ENCODE results near the gene DSG1.

GRCh38 chr18:31268985-31269406 lies 49.0 kb upstream of the DSG1 start:
- TF ChIP-seq ZC3H10 (CRISPR knock-in tag; IDR thresholded peaks at IDR 0.05) (no peak), SNAI2 (CRISPR knock-in tag; IDR thresholded peaks at IDR 0.05) (no peak), ZFP30 (CRISPR knock-in tag; IDR thresholded peaks at IDR 0.05) (no peak), GLIS3 (CRISPR knock-in tag; IDR thresholded peaks at IDR 0.05) (no peak), PATZ1 (CRISPR knock-in tag; IDR thresholded peaks at IDR 0.05; ENCODE audit: borderline replicate concordance) (no peak), PPARA (CRISPR knock-in tag; IDR thresholded peaks at IDR 0.05; ENCODE audit: borderline replicate concordance) (no peak), BACH2 (CRISPR knock-in tag; IDR thresholded peaks at IDR 0.05; ENCODE audit: borderline replicate concordance) (no peak), CSRNP3 (CRISPR knock-in tag; IDR thresholded peaks at IDR 0.05) (no peak)

Data from SK-N-SH treated with all-trans-retinoic acid at 6 μM for 48 hours (cell line).